HCT116 (cell line): ENCODE data around the gene DTWD2. TPM values are rescaled to one million over a fixed set of nuclear protein-coding genes. Genes with fewer than 3 reads are reported as not detected.
"Not testable (repeated sequence)": the region's sequence is repeated elsewhere in the genome, so short reads cannot be mapped to it uniquely, and the experiment has no call there.

Experiments
- ATAC-seq: fragments of 200-7000 bp; cut with Tn5 transposase; 2 replicates; pipeline ENCODE4 v1.9.1; 2020; ENCODE audit warnings: mild to moderate bottlenecking, moderate library complexity
- BruUV-seq: library from RNA; stranded (reverse); fragments of 400-500 nt; replicated peaks from 2 replicates; lab custom pipeline; 2021; lab: Mats Ljungman, UMichigan
- CTCF ChIA-PET: fragments of 300-600 bp; sonication (Branson Sonifier 250); formaldehyde crosslinking; loops from one replicate; lab custom pipeline; 2021; ENCODE audit warnings: antibody characterized with exemption; lab: Charles Lee
- POLR2A ChIA-PET: fragments of 300-600, 350-600 bp; sonication (Branson Sonifier 250); formaldehyde crosslinking; loops from one replicate; lab custom pipeline; 2021; ENCODE audit warnings: antibody characterized with exemption; lab: Charles Lee
- RAD21 ChIA-PET, 2 experiments: fragments of 300-600 bp; sonication (Branson Sonifier 250); formaldehyde crosslinking; loops; one replicate each; lab custom pipeline; 2023; ENCODE audit warnings: low total read pairs in 2 of 2; ENCODE audit not compliant: uncharacterized antibody in 2 of 2, unreplicated experiment in 2 of 2, low non-redundant PET in 1 of 2; lab: Charles Lee
- DNase-seq: peaks from one replicate; pipeline ENCODE4 v3.0.0-alpha.2; 2010; ENCODE audit warnings: low read depth, low spot score
- H2AFZ ChIP-seq: fragments of 200-600 bp; shearing (Covaris generic), sonication (generic); 2 replicates; pipeline ENCODE4 v1.6.1; 2017; ENCODE audit warnings: low read depth, mixed run types, mixed read lengths, antibody characterized with exemption, low read length; ENCODE audit not compliant: poor library complexity, severe bottlenecking
- H3K27ac ChIP-seq: 2 replicates; pipeline ENCODE4 v1.5.1; 2012; ENCODE audit warnings: low read depth, low read length
- H3K27me3 ChIP-seq: fragments of 200-600 bp; sonication (generic); 2 replicates; pipeline ENCODE4 v1.6.1; 2016; ENCODE audit warnings: mixed run types, low read length, mixed read lengths; ENCODE audit not compliant: insufficient read depth
- H3K36me3 ChIP-seq, 2 experiments: fragments of 200-500 bp in 1 of 2; fragments of 200-600 bp in 1 of 2; sonication (Bioruptor generic) in 1 of 2; sonication (generic) in 1 of 2; 2 replicates each; pipeline versions ENCODE4 v1.5.1 to v1.6.1; 2014 to 2016; ENCODE audit warnings: low read length in 2 of 2, inconsistent platforms in 1 of 2, mixed read lengths in 1 of 2, mixed run types in 1 of 2; ENCODE audit not compliant: insufficient read depth in 2 of 2, control insufficient read depth in 1 of 2
- H3K4me1 ChIP-seq, 2 experiments: fragments of 200-600 bp in 1 of 2; sonication (generic) in 1 of 2; 2 replicates each; pipeline versions ENCODE4 v1.5.1 to v1.6.1; 2012 to 2017; ENCODE audit warnings: low read length in 2 of 2, inconsistent platforms in 1 of 2, mild to moderate bottlenecking in 1 of 2, mixed read lengths in 1 of 2, mixed run types in 1 of 2, moderate library complexity in 1 of 2; ENCODE audit not compliant: insufficient read depth in 2 of 2, control insufficient read depth in 1 of 2
- H3K4me2 ChIP-seq: fragments of 200-600 bp; sonication (generic); 2 replicates; pipeline ENCODE4 v1.6.1; 2017; ENCODE audit warnings: mixed run types, low read length, mixed read lengths
- H3K4me3 ChIP-seq, 2 experiments: fragments of 200-600 bp in 1 of 2; sonication (generic) in 1 of 2; replicated peaks in 1 of 2; 2 replicates each; pipeline ENCODE4 v1.5.1; 2011 to 2016; ENCODE audit warnings: low read length in 2 of 2, control low read depth in 1 of 2, low read depth in 1 of 2, mild to moderate bottlenecking in 1 of 2, mixed read lengths in 1 of 2, mixed run types in 1 of 2
- H3K79me2 ChIP-seq: fragments of 200-600 bp; sonication (generic); 2 replicates; pipeline ENCODE4 v1.6.1; 2017; ENCODE audit warnings: mild to moderate bottlenecking, mixed run types, low read length, moderate library complexity, mixed read lengths; ENCODE audit not compliant: insufficient read depth
- H3K9ac ChIP-seq: fragments of 200-600 bp; sonication (generic); 2 replicates; pipeline ENCODE4 v1.6.1; 2016; ENCODE audit warnings: low read length, mixed read lengths
- H3K9me2 ChIP-seq: fragments of 200-600 bp; sonication (generic), shearing (Covaris generic); 2 replicates; pipeline ENCODE4 v1.6.1; 2017; ENCODE audit warnings: mixed run types, mild to moderate bottlenecking, moderate library complexity; ENCODE audit not compliant: insufficient read depth
- H3K9me3 ChIP-seq, 2 experiments: fragments of 200-500 bp in 1 of 2; fragments of 200-600 bp in 1 of 2; sonication (Bioruptor generic) in 1 of 2; sonication (generic) in 1 of 2; 2 replicates each; pipeline ENCODE4 v1.6.1; 2014 to 2017; ENCODE audit warnings: low read length in 2 of 2, mixed read lengths in 2 of 2, inconsistent platforms in 1 of 2, low read depth in 1 of 2, mild to moderate bottlenecking in 1 of 2, mixed run types in 1 of 2, moderate library complexity in 1 of 2; ENCODE audit not compliant: control insufficient read depth in 1 of 2, insufficient read depth in 1 of 2
- H4K20me1 ChIP-seq: fragments of 200-600 bp; sonication (generic), shearing (Covaris generic); 2 replicates; pipeline ENCODE4 v1.6.1; 2017; ENCODE audit warnings: mixed run types, mild to moderate bottlenecking, moderate library complexity; ENCODE audit not compliant: insufficient read depth
- CBX3 ChIP-seq: IDR thresholded peaks from 2 replicates; pipeline ENCODE4 v1.6.1; 2012; ENCODE audit warnings: low read depth
- JUND ChIP-seq: IDR thresholded peaks from 2 replicates; pipeline ENCODE4 v1.6.1; 2012
- POLR2AphosphoS5 ChIP-seq: IDR thresholded peaks from 2 replicates; pipeline ENCODE4 v1.6.1; 2011; ENCODE audit warnings: mild to moderate bottlenecking, low read depth, low read length, moderate library complexity
- ZNF274 ChIP-seq: fragments of 200-500 bp; sonication (Bioruptor generic); IDR thresholded peaks from 2 replicates; pipeline ENCODE4 v1.6.1; 2014; ENCODE audit warnings: mild to moderate bottlenecking, low read depth, low read length, inconsistent platforms
- intact Hi-C: fragments of 100-400 bp; cut with micrococcal nuclease; formaldehyde crosslinking; loops from 2 replicates; pipeline ENCODE4 v1.10.0; 2022
- total RNA-seq: library from RNA; stranded (reverse); gene quantifications from one replicate; pipeline ENCODE4 v1.2.1, GENCODE V29; 2021; ENCODE audit not compliant: unreplicated experiment
- TF ChIP-seq, protein P1 (sequence below): IDR thresholded peaks from 2 replicates; pipeline ENCODE4 v1.6.1; 2012
- TF ChIP-seq, protein P2 (sequence below): IDR thresholded peaks from 2 replicates; pipeline ENCODE4 v1.6.1; 2011; ENCODE audit warnings: mild to moderate bottlenecking, low read length, moderate library complexity; ENCODE audit not compliant: insufficient replicate concordance; ENCODE audit errors: extremely low read depth
- TF ChIP-seq, protein P3 (sequence below): IDR thresholded peaks from 2 replicates; pipeline ENCODE4 v1.6.1; 2012; ENCODE audit warnings: low read depth

The DTWD2 gene
- total RNA-seq, 1 experiment from 2014 or later, result 5.2 TPM

DNA sequence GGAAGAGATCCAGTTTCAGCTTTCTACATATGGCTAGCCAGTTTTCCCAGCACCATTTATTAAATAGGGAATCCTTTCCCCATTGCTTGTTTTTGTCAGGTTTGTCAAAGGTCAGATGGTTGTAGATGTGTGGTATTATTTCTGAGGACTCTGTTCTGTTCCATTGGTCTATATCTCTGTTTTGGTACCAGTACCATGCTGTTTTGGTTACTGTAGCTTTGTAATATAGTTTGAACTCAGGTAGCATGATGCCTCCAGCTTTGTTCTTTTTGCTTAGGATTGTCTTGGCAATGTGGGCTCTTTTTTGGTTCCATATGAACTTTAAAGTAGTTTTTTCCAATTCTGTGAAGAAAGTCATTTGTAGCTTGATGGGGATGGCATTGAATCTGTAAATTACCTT, 4.8 kb upstream of the DTWD2 start:
- H3K36me3 ChIP-seq, RAD21 ChIA-PET, H3K4me1 ChIP-seq, H3K4me3 ChIP-seq, CTCF ChIA-PET, BruUV-seq, intact Hi-C loops, H3K27me3 ChIP-seq, POLR2A ChIA-PET, H3K4me2 ChIP-seq, H3K79me2 ChIP-seq, H3K9ac ChIP-seq, ATAC-seq, H3K9me3 ChIP-seq, DNase-seq, H2AFZ ChIP-seq, H3K9me2 ChIP-seq, H4K20me1 ChIP-seq, H3K27ac ChIP-seq: not testable (repeated sequence)

DNA sequence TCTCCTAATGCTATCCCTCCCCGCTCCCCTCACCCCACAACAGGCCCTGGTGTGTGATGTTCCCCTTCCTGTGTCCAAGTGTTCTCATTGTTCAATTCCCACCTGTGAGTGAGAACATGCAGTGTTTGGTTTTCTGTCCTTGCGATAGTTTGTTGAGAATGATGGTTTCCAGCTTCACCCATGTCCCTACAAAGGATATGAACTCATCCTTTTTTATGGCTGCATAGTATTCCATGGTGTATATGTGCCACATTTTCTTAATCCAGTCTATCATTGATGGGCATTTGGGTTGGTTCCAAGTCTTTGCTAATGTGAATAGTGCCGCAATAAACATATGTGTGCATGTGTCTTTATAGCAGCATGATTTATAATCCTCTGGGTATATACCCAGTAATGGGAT, 3.7 kb upstream of the DTWD2 start:
- BruUV-seq, H3K4me2 ChIP-seq, ATAC-seq, RAD21 ChIA-PET, H3K9me3 ChIP-seq, H3K27ac ChIP-seq, H3K27me3 ChIP-seq, H3K9ac ChIP-seq, CTCF ChIA-PET, H3K4me3 ChIP-seq, intact Hi-C loops, H3K79me2 ChIP-seq, DNase-seq, H2AFZ ChIP-seq, H3K9me2 ChIP-seq, H4K20me1 ChIP-seq, POLR2A ChIA-PET, H3K36me3 ChIP-seq: not testable (repeated sequence)
- peaks cover 5 to 14% of the 10 kb centered on the region in 2 experiments; a peak in 3 of 4 replicates for H3K4me1 ChIP-seq

DNA sequence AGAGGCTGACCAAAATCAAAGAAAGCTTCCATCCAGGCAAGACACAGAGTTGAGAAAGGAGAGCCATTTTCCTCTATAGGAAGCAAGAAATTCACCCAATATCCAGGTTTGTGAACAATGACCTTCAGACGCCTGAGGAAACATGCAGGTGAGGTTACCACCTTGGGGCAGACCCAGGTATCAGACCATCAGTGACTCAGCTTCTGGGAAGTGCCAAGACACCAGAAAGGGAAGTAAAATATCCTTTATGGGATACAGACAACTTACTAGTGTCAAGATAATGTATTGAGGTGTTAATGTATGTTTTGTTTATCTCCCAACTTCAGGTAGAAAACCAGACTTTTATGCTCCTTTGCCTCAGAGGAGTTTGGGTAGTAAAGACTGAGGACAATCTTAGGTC, 2.2 kb upstream of the DTWD2 start:
- H3K9ac ChIP-seq, result no peak overlapping the region
- DNase-seq (no peak), ATAC-seq (no peak)
- no peaks in the 10 kb centered on the region for H3K9me3 ChIP-seq
- no peaks in the 10 kb centered on the region for H4K20me1 ChIP-seq
- no peaks in the 10 kb centered on the region for H3K27me3 ChIP-seq
- peaks cover 6 to 14% of the 10 kb centered on the region in 2 experiments; a peak in 3 of 4 replicates for H3K4me1 ChIP-seq
- H3K4me3 ChIP-seq, result no peak overlapping the region
- CTCF ChIA-PET, result interaction anchor here (4.3 kb wide), 1 partner anchor 421 kb away, joined by 47 read pairs; no protein-coding TSS in a partner anchor
- H3K36me3 ChIP-seq, result no peaks in the 10 kb centered on the region
- RAD21 ChIA-PET, result no interaction called here
- no peak overlapping the region for H3K27ac ChIP-seq
- intact Hi-C loops, result no loop called here
- H3K9me2 ChIP-seq, result no peaks in the 10 kb centered on the region
- no peaks in the 10 kb centered on the region for H3K79me2 ChIP-seq
- no peak overlapping the region for H2AFZ ChIP-seq
- H3K4me2 ChIP-seq, result no peak overlapping the region
- no TSS peak for BruUV-seq
- POLR2A ChIA-PET, result no interaction called here
- TF ChIP-seq POLR2AphosphoS5, result no peak
- TF ChIP-seq CBX3, result no peak
- TF ChIP-seq, protein P1, sequence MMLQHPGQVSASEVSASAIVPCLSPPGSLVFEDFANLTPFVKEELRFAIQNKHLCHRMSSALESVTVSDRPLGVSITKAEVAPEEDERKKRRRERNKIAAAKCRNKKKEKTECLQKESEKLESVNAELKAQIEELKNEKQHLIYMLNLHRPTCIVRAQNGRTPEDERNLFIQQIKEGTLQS, result no peak
- no peak for TF ChIP-seq JUND
- TF ChIP-seq, protein P2, sequence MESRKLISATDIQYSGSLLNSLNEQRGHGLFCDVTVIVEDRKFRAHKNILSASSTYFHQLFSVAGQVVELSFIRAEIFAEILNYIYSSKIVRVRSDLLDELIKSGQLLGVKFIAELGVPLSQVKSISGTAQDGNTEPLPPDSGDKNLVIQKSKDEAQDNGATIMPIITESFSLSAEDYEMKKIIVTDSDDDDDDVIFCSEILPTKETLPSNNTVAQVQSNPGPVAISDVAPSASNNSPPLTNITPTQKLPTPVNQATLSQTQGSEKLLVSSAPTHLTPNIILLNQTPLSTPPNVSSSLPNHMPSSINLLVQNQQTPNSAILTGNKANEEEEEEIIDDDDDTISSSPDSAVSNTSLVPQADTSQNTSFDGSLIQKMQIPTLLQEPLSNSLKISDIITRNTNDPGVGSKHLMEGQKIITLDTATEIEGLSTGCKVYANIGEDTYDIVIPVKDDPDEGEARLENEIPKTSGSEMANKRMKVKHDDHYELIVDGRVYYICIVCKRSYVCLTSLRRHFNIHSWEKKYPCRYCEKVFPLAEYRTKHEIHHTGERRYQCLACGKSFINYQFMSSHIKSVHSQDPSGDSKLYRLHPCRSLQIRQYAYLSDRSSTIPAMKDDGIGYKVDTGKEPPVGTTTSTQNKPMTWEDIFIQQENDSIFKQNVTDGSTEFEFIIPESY, result no peak
- TF ChIP-seq ZNF274, result no peak
- TF ChIP-seq, protein P3, sequence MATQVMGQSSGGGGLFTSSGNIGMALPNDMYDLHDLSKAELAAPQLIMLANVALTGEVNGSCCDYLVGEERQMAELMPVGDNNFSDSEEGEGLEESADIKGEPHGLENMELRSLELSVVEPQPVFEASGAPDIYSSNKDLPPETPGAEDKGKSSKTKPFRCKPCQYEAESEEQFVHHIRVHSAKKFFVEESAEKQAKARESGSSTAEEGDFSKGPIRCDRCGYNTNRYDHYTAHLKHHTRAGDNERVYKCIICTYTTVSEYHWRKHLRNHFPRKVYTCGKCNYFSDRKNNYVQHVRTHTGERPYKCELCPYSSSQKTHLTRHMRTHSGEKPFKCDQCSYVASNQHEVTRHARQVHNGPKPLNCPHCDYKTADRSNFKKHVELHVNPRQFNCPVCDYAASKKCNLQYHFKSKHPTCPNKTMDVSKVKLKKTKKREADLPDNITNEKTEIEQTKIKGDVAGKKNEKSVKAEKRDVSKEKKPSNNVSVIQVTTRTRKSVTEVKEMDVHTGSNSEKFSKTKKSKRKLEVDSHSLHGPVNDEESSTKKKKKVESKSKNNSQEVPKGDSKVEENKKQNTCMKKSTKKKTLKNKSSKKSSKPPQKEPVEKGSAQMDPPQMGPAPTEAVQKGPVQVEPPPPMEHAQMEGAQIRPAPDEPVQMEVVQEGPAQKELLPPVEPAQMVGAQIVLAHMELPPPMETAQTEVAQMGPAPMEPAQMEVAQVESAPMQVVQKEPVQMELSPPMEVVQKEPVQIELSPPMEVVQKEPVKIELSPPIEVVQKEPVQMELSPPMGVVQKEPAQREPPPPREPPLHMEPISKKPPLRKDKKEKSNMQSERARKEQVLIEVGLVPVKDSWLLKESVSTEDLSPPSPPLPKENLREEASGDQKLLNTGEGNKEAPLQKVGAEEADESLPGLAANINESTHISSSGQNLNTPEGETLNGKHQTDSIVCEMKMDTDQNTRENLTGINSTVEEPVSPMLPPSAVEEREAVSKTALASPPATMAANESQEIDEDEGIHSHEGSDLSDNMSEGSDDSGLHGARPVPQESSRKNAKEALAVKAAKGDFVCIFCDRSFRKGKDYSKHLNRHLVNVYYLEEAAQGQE, result no peak
